HCT116 (cell line): ENCODE measurements around the gene PCDH9. TPM values are rescaled to one million over a fixed set of nuclear protein-coding genes. Genes with fewer than 3 reads are reported as not detected.

Source experiments
- ATAC-seq: fragments of 200-7000 bp; cut with Tn5 transposase; 2 replicates; pipeline ENCODE4 v1.9.1; 2020; ENCODE audit warnings: mild to moderate bottlenecking, moderate library complexity
- BruUV-seq: library from RNA; stranded (reverse); fragments of 400-500 nt; replicated peaks from 2 replicates; lab custom pipeline; 2021; lab: Mats Ljungman, UMichigan
- CTCF ChIA-PET: fragments of 300-600 bp; sonication (Branson Sonifier 250); formaldehyde crosslinking; loops from one replicate; lab custom pipeline; 2021; ENCODE audit warnings: antibody characterized with exemption; lab: Charles Lee
- POLR2A ChIA-PET: fragments of 300-600, 350-600 bp; sonication (Branson Sonifier 250); formaldehyde crosslinking; loops from one replicate; lab custom pipeline; 2021; ENCODE audit warnings: antibody characterized with exemption; lab: Charles Lee
- RAD21 ChIA-PET, 2 experiments: fragments of 300-600 bp; sonication (Branson Sonifier 250); formaldehyde crosslinking; loops; one replicate each; lab custom pipeline; 2023; ENCODE audit warnings: low total read pairs in 2 of 2; ENCODE audit not compliant: uncharacterized antibody in 2 of 2, unreplicated experiment in 2 of 2, low non-redundant PET in 1 of 2; lab: Charles Lee
- DNase-seq: peaks from one replicate; pipeline ENCODE4 v3.0.0-alpha.2; 2010; ENCODE audit warnings: low read depth, low spot score
- H2AFZ ChIP-seq: fragments of 200-600 bp; shearing (Covaris generic), sonication (generic); 2 replicates; pipeline ENCODE4 v1.6.1; 2017; ENCODE audit warnings: low read depth, mixed run types, mixed read lengths, antibody characterized with exemption, low read length; ENCODE audit not compliant: poor library complexity, severe bottlenecking
- H3K27ac ChIP-seq: 2 replicates; pipeline ENCODE4 v1.5.1; 2012; ENCODE audit warnings: low read depth, low read length
- H3K27me3 ChIP-seq: fragments of 200-600 bp; sonication (generic); 2 replicates; pipeline ENCODE4 v1.6.1; 2016; ENCODE audit warnings: mixed run types, low read length, mixed read lengths; ENCODE audit not compliant: insufficient read depth
- H3K36me3 ChIP-seq, 2 experiments: fragments of 200-500 bp in 1 of 2; fragments of 200-600 bp in 1 of 2; sonication (Bioruptor generic) in 1 of 2; sonication (generic) in 1 of 2; 2 replicates each; pipeline versions ENCODE4 v1.5.1 to v1.6.1; 2014 to 2016; ENCODE audit warnings: low read length in 2 of 2, inconsistent platforms in 1 of 2, mixed read lengths in 1 of 2, mixed run types in 1 of 2; ENCODE audit not compliant: insufficient read depth in 2 of 2, control insufficient read depth in 1 of 2
- H3K4me1 ChIP-seq, 2 experiments: fragments of 200-600 bp in 1 of 2; sonication (generic) in 1 of 2; 2 replicates each; pipeline versions ENCODE4 v1.5.1 to v1.6.1; 2012 to 2017; ENCODE audit warnings: low read length in 2 of 2, inconsistent platforms in 1 of 2, mild to moderate bottlenecking in 1 of 2, mixed read lengths in 1 of 2, mixed run types in 1 of 2, moderate library complexity in 1 of 2; ENCODE audit not compliant: insufficient read depth in 2 of 2, control insufficient read depth in 1 of 2
- H3K4me2 ChIP-seq: fragments of 200-600 bp; sonication (generic); 2 replicates; pipeline ENCODE4 v1.6.1; 2017; ENCODE audit warnings: mixed run types, low read length, mixed read lengths
- H3K4me3 ChIP-seq, 2 experiments: fragments of 200-600 bp in 1 of 2; sonication (generic) in 1 of 2; replicated peaks in 1 of 2; 2 replicates each; pipeline ENCODE4 v1.5.1; 2011 to 2016; ENCODE audit warnings: low read length in 2 of 2, control low read depth in 1 of 2, low read depth in 1 of 2, mild to moderate bottlenecking in 1 of 2, mixed read lengths in 1 of 2, mixed run types in 1 of 2
- H3K79me2 ChIP-seq: fragments of 200-600 bp; sonication (generic); 2 replicates; pipeline ENCODE4 v1.6.1; 2017; ENCODE audit warnings: mild to moderate bottlenecking, mixed run types, low read length, moderate library complexity, mixed read lengths; ENCODE audit not compliant: insufficient read depth
- H3K9ac ChIP-seq: fragments of 200-600 bp; sonication (generic); 2 replicates; pipeline ENCODE4 v1.6.1; 2016; ENCODE audit warnings: low read length, mixed read lengths
- H3K9me2 ChIP-seq: fragments of 200-600 bp; sonication (generic), shearing (Covaris generic); 2 replicates; pipeline ENCODE4 v1.6.1; 2017; ENCODE audit warnings: mixed run types, mild to moderate bottlenecking, moderate library complexity; ENCODE audit not compliant: insufficient read depth
- H3K9me3 ChIP-seq, 2 experiments: fragments of 200-500 bp in 1 of 2; fragments of 200-600 bp in 1 of 2; sonication (Bioruptor generic) in 1 of 2; sonication (generic) in 1 of 2; 2 replicates each; pipeline ENCODE4 v1.6.1; 2014 to 2017; ENCODE audit warnings: low read length in 2 of 2, mixed read lengths in 2 of 2, inconsistent platforms in 1 of 2, low read depth in 1 of 2, mild to moderate bottlenecking in 1 of 2, mixed run types in 1 of 2, moderate library complexity in 1 of 2; ENCODE audit not compliant: control insufficient read depth in 1 of 2, insufficient read depth in 1 of 2
- H4K20me1 ChIP-seq: fragments of 200-600 bp; sonication (generic), shearing (Covaris generic); 2 replicates; pipeline ENCODE4 v1.6.1; 2017; ENCODE audit warnings: mixed run types, mild to moderate bottlenecking, moderate library complexity; ENCODE audit not compliant: insufficient read depth
- CEBPB ChIP-seq: IDR thresholded peaks from 2 replicates; pipeline ENCODE4 v1.6.1; 2012; ENCODE audit warnings: low read depth
- EGR1 ChIP-seq: IDR thresholded peaks from 2 replicates; pipeline ENCODE4 v1.6.1; 2012; ENCODE audit warnings: low read depth
- ELF1 ChIP-seq: IDR thresholded peaks from 2 replicates; pipeline ENCODE4 v1.6.1; 2012; ENCODE audit warnings: low read depth, borderline replicate concordance
- EZH2phosphoT487 ChIP-seq: fragments of 200-600 bp; IDR thresholded peaks from 2 replicates; pipeline ENCODE4 v1.6.1; 2018; ENCODE audit warnings: antibody characterized with exemption, borderline replicate concordance
- JUND ChIP-seq: IDR thresholded peaks from 2 replicates; pipeline ENCODE4 v1.6.1; 2012
- MAX ChIP-seq: IDR thresholded peaks from 2 replicates; pipeline ENCODE4 v1.6.1; 2012
- POLR2A ChIP-seq: IDR thresholded peaks from 2 replicates; pipeline ENCODE4 v1.7.0; 2011; ENCODE audit warnings: borderline replicate concordance; ENCODE audit not compliant: insufficient read depth, insufficient read length; ENCODE audit errors: extremely low read depth
- POLR2AphosphoS5 ChIP-seq: IDR thresholded peaks from 2 replicates; pipeline ENCODE4 v1.6.1; 2011; ENCODE audit warnings: mild to moderate bottlenecking, low read depth, low read length, moderate library complexity
- SIN3A ChIP-seq: IDR thresholded peaks from 2 replicates; pipeline ENCODE4 v1.6.1; 2012; ENCODE audit warnings: low read depth
- SP1 ChIP-seq: IDR thresholded peaks from 2 replicates; pipeline ENCODE4 v1.6.1; 2012; ENCODE audit warnings: low read depth
- SRF ChIP-seq: IDR thresholded peaks from 2 replicates; pipeline ENCODE4 v1.6.1; 2012; ENCODE audit warnings: low read depth
- TCF7L2 ChIP-seq: IDR thresholded peaks from 2 replicates; pipeline ENCODE4 v1.7.0; 2011; ENCODE audit warnings: borderline replicate concordance, inconsistent platforms; ENCODE audit not compliant: insufficient read depth, insufficient read length; ENCODE audit errors: extremely low read depth
- YY1 ChIP-seq: IDR thresholded peaks from 2 replicates; pipeline ENCODE4 v1.6.1; 2011; ENCODE audit warnings: low read length, low read depth, moderate library complexity, mild to moderate bottlenecking; ENCODE audit not compliant: insufficient replicate concordance; ENCODE audit errors: extremely low read depth
- ZNF274 ChIP-seq: fragments of 200-500 bp; sonication (Bioruptor generic); IDR thresholded peaks from 2 replicates; pipeline ENCODE4 v1.6.1; 2014; ENCODE audit warnings: mild to moderate bottlenecking, low read depth, low read length, inconsistent platforms
- intact Hi-C: fragments of 100-400 bp; cut with micrococcal nuclease; formaldehyde crosslinking; loops from 2 replicates; pipeline ENCODE4 v1.10.0; 2022
- total RNA-seq: library from RNA; stranded (reverse); gene quantifications from one replicate; pipeline ENCODE4 v1.2.1, GENCODE V29; 2021; ENCODE audit not compliant: unreplicated experiment
- TF ChIP-seq, protein P1 (sequence below), 3 experiments: fragments of 200-600 bp in 1 of 3; sonication (generic) in 1 of 3; IDR thresholded peaks in 2 of 3; conservative IDR thresholded peaks in 1 of 3; 2 replicates each; pipeline ENCODE4 v1.5.1; 2012 to 2017; ENCODE audit warnings: low read depth in 2 of 3, low read length in 2 of 3, antibody characterized with exemption in 1 of 3, borderline replicate concordance in 1 of 3, control low read depth in 1 of 3, mild to moderate bottlenecking in 1 of 3, mixed read lengths in 1 of 3, mixed run types in 1 of 3, moderate library complexity in 1 of 3; ENCODE audit not compliant: insufficient read depth in 1 of 3

PCDH9 gene
- total RNA-seq, 1 experiment from 2014 or later: 0.02 TPM

DNA sequence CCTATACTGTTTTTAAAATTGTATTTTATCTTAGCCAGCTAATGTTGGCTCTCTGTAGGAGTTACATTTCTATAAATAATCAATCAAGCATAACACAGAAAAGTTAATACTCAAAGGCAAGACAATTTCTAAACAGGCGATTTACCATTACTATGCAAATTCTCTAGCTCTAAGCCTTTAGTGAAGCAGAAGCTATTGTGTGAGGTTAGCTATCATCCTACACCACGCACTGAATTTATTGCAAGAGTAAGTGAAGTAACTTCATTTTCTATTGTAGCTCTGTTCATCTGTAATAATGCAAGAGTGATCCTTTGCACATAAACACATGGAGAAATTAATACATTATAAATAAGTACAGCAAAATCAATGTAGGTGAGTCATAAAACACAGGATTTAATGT is 439.3 kb downstream of the PCDH9 start:
- Histone ChIP-seq H3K4me3 (no peak overlapping the region), H3K27ac (no peak overlapping the region), H3K36me3 (no peaks in the 10 kb centered on the region), H3K4me2 (no peak overlapping the region), H3K4me1 (no peaks in the 10 kb centered on the region), H3K9ac (no peak overlapping the region), H3K27me3 (no peaks in the 10 kb centered on the region), H3K79me2 (no peaks in the 10 kb centered on the region), H4K20me1 (no peaks in the 10 kb centered on the region), H2AFZ (no peak overlapping the region), H3K9me2 (no peaks in the 10 kb centered on the region), H3K9me3 (no peaks in the 10 kb centered on the region)
- ChIA-PET CTCF (no interaction called here), RAD21 (no interaction called here), POLR2A (no interaction called here)
- intact Hi-C loops: no loop called here
- no peak for TF ChIP-seq JUND
- no peak for TF ChIP-seq SP1
- no peak for TF ChIP-seq EZH2phosphoT487
- TF ChIP-seq, protein P1, sequence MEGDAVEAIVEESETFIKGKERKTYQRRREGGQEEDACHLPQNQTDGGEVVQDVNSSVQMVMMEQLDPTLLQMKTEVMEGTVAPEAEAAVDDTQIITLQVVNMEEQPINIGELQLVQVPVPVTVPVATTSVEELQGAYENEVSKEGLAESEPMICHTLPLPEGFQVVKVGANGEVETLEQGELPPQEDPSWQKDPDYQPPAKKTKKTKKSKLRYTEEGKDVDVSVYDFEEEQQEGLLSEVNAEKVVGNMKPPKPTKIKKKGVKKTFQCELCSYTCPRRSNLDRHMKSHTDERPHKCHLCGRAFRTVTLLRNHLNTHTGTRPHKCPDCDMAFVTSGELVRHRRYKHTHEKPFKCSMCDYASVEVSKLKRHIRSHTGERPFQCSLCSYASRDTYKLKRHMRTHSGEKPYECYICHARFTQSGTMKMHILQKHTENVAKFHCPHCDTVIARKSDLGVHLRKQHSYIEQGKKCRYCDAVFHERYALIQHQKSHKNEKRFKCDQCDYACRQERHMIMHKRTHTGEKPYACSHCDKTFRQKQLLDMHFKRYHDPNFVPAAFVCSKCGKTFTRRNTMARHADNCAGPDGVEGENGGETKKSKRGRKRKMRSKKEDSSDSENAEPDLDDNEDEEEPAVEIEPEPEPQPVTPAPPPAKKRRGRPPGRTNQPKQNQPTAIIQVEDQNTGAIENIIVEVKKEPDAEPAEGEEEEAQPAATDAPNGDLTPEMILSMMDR (IDR thresholded peaks at IDR 0.05 in 2 of 3, conservative IDR thresholded peaks at IDR 0.05 in 1 of 3; ENCODE audit: borderline replicate concordance in 1 of 3, insufficient read depth in 1 of 3, low read depth in 2 of 3, low read length in 2 of 3): no peak
- TF ChIP-seq EGR1: no peak
- TF ChIP-seq YY1: no peak
- no peak for TF ChIP-seq POLR2A
- no peak for TF ChIP-seq CEBPB
- no peak for TF ChIP-seq MAX
- TF ChIP-seq POLR2AphosphoS5: no peak
- TF ChIP-seq SIN3A: no peak
- no peak for TF ChIP-seq ZNF274
- no peak for TF ChIP-seq SRF
- no peak for TF ChIP-seq ELF1
- TF ChIP-seq TCF7L2: no peak
- BruUV-seq: no TSS peak
- ATAC-seq (no peak), DNase-seq (no peak)
